Large intestine (tissue), 3 donors: ENCODE measurements around the gene PRKN. TPM values are rescaled to one million over a fixed set of nuclear protein-coding genes. Genes with fewer than 3 reads are reported as not detected.

ENCODE experiments used
- DNase-seq, 2 donors: peaks; one replicate each; pipeline versions ENCODE4 v3.0.0 to v3.0.0-alpha.2; 2013
- H3K27ac ChIP-seq: one replicate; pipeline ENCODE4 v1.5.1; 2013; ENCODE audit warnings: low read length
- H3K27me3 ChIP-seq: 2 replicates; pipeline ENCODE4 v1.6.1; 2013; ENCODE audit warnings: low read length; ENCODE audit not compliant: control insufficient read depth, insufficient read depth
- H3K36me3 ChIP-seq: 2 replicates; pipeline ENCODE4 v1.6.1; 2013; ENCODE audit warnings: low read length; ENCODE audit not compliant: control insufficient read depth, insufficient read depth
- H3K4me1 ChIP-seq: one replicate; pipeline ENCODE4 v1.6.1; 2013; ENCODE audit warnings: low read length; ENCODE audit not compliant: control insufficient read depth, insufficient read depth
- H3K4me3 ChIP-seq: one replicate; pipeline ENCODE4 v1.5.1; 2013; ENCODE audit warnings: low read length
- H3K9me3 ChIP-seq: one replicate; pipeline ENCODE4 v1.6.1; 2013; ENCODE audit warnings: mild to moderate bottlenecking, low read depth, low read length, moderate library complexity; ENCODE audit not compliant: control insufficient read depth
- WGBS: methylation state at CpG from one replicate; pipeline ENCODE4 v1.1.5; 2013; ENCODE audit warnings: low lambda C conversion rate; ENCODE audit not compliant: insufficient coverage; 5-methylcytosine and 5-hydroxymethylcytosine counted together
- polyA plus RNA-seq: library from polyadenylated mRNA; unstranded; fragments of 120-200 nt; gene quantifications from one replicate; pipeline ENCODE4 v1.2.1, GENCODE V29; 2013

The PRKN gene
- polyA plus RNA-seq, 1 donor, result 2.5 TPM

DNA sequence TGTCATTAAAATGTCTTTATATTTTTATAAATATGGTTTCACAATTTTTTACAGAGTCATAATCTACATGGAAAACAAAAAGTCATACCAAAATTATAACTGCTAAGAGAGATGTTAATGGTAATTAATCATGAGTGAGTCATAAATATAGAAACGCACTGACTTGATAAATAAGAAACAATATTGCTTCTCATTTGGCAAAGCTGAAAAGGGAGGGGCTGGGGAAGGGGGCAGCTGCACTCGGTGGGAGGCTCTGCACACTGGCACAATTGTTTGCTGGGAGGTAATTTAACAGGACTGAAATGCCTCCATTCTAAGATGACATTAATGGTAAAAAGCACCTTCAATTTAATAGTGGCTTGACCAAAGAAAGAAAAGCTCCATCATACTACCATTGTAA is 1320.5 kb downstream of the PRKN start:
- no peak for DNase-seq
- Histone ChIP-seq H3K27ac (no peak overlapping the region), H3K4me3 (no peak overlapping the region), H3K36me3 (no peaks in the 10 kb centered on the region), H3K9me3 (peaks cover 8% of the 10 kb centered on the region), H3K4me1 (no peaks in the 10 kb centered on the region), H3K27me3 (no peaks in the 10 kb centered on the region)
- no CpG with 5 or more reads among the region's 2 CpGs for WGBS

DNA sequence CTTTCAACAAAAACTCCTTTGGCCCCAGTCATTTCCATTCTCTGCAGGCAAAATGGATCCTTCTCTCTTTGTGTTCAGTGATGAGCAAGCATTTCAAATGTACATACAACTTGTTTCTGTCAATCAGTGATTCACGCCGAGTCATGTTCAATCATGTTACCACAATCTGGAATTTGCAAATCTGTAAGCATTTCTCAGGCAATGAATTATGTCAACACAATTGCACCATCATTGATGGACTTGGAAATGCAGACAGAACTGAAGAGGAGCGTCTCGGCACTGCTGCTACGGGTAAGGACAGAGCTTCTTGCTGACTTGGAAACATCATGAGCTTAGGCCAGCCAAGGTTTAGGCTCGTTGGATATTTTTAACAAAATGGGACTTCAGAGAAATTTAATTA is 1320.9 kb downstream of the PRKN start:
- WGBS, result 67% methylated on average over 1 of the region's 6 CpGs
- Histone ChIP-seq H3K27me3 (no peaks in the 10 kb centered on the region), H3K9me3 (peaks cover 4% of the 10 kb centered on the region), H3K4me3 (no peak overlapping the region), H3K36me3 (no peaks in the 10 kb centered on the region), H3K4me1 (no peaks in the 10 kb centered on the region), H3K27ac (no peak overlapping the region)
- DNase-seq, result no peak

DNA sequence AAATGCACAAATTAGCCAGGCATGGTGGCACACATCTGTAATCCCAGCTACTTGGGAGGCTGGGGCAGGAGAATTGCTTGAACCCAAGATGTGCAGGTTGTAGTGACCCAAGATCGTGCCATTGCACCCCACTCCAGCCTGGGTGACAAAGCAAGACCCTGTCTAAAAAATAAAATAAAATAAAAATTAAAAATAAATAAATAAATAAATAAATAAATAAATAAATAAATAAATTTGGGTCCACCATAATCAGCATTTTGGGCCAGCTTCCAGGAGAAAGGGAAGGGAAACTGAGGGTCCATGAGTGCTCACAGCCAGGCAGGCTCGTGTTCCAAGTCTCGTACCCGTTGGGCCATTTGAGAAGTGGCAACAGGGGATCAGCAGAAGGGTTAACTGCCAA is 1322.1 kb downstream of the PRKN start:
- H3K9me3 ChIP-seq, result no peaks in the 10 kb centered on the region
- no peak for DNase-seq
- no peaks in the 10 kb centered on the region for H3K4me1 ChIP-seq
- no peak overlapping the region for H3K27ac ChIP-seq
- H3K27me3 ChIP-seq, result no peaks in the 10 kb centered on the region
- no peak overlapping the region for H3K4me3 ChIP-seq
- WGBS, result no CpG with 5 or more reads among the region's 4 CpGs
- H3K36me3 ChIP-seq, result no peaks in the 10 kb centered on the region

DNA sequence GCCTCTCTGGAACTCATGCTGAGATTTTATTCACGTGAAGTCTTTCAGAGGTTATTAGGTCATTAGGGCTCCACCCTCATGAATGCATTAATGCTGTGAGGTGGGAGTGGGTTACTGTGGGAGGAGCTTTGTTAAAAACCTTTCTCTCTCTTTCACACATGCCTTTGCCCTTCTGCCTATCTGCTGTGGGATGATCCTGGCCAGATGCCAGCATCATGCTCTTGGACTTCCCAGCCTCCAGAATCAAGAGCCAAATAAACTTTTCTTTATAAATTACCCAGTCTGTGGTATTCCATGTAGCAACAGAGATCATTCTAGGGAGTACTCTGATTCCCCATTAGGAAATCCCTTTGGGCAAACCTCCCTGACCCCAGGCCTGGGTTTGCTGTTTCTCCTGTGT is 1323.8 kb downstream of the PRKN start:
- H3K4me3 ChIP-seq, result no peak overlapping the region
- whole genome bisulfite sequencing, result no CpG with 5 or more reads among the region's 1 CpG

DNA sequence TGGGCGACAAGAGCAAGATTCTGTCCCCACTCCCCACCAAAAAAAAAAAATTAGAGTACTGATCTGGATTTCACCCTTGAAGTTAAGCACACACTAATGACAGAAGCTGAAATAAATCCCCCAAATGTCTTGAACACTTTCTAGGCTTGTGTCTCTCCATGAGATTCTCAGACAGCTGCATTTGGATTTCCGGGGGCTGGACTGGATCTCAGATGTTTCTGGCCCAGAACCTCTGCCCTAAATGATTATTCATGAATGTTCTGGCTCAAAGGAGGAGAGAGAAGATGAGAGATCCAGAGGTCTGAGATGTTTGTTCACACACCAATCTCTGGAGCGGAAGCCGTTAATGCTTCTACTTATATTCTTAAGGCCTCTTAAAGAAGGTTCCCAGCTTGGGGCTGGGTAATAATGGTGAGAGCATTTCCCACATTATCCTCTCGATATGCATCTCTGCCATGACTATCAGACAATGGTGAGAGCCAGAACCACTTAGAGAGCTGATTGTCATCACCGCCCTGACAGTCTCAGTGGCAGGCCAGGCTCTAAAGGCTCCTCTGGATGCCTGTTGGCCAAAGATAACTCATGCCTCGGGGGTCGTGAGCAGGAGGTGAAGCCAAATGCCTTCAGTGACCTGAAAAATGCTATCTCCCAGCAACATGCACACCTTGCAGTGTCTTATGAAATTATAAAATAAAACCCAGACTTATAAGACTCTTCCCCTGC is 1325.8 kb downstream of the PRKN start:
- Histone ChIP-seq H3K4me1 (no peaks in the 10 kb centered on the region), H3K9me3 (peaks cover 8% of the 10 kb centered on the region), H3K27me3 (no peaks in the 10 kb centered on the region), H3K27ac (no peak overlapping the region), H3K36me3 (no peaks in the 10 kb centered on the region), H3K4me3 (no peak overlapping the region)
- 100% methylated on average over 1 of the region's 8 CpGs for WGBS
- no peak for DNase-seq

More for the DNA sequence above, 1323.8 kb downstream of the PRKN start:
- no peaks in the 10 kb centered on the region for H3K27me3 ChIP-seq
- no peaks in the 10 kb centered on the region for H3K4me1 ChIP-seq
- H3K27ac ChIP-seq, result no peak overlapping the region
- no peak for DNase-seq
- H3K9me3 ChIP-seq, result peaks cover 6% of the 10 kb centered on the region
- H3K36me3 ChIP-seq, result no peaks in the 10 kb centered on the region

DNA sequence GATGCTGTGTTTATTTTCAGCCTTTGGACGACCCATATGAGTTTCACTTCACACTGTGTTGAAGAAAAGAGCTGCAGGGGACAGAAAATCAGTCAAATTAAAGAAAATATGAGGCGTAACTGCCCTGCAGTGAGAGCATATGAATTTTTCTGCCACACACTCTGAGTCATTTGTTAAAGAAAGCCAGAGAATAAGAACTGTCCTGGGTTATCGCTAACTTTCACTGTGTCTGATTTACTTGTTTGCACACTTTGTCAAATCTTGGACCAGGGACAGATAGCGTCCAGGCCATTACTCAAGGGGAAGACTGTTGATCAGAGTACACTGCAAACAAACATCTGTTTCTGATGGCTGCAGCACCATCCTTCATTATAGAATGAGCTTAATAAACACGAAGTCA is 1326.9 kb downstream of the PRKN start:
- Histone ChIP-seq H3K4me3 (no peak overlapping the region), H3K4me1 (no peaks in the 10 kb centered on the region), H3K36me3 (no peaks in the 10 kb centered on the region), H3K27me3 (no peaks in the 10 kb centered on the region), H3K27ac (no peak overlapping the region), H3K9me3 (peaks cover 8% of the 10 kb centered on the region)
- WGBS, result 71% methylated on average over 1 of the region's 5 CpGs
- no peak for DNase-seq

DNA sequence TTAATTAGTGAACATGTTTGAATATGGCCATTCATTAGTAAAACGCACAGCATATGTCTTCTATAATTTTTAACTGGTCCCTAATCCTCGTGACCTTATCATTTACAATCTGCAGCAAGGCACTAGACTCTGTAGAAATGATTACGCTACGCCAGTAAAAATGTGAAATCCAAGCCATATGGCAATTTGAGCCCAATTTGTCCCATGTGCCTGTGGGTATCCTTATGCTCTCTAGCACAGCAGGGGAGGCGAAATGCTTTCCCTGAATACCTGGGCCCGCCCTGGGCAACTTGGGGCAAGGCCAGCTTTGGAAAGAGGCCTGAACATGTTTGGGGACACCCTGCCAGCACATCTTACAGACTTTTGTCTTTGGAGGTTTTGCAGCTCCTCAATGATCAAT is 1331.0 kb downstream of the PRKN start:
- H3K27ac ChIP-seq, result no peak overlapping the region
- peaks cover 8% of the 10 kb centered on the region for H3K9me3 ChIP-seq
- H3K36me3 ChIP-seq, result no peaks in the 10 kb centered on the region
- H3K4me3 ChIP-seq, result no peak overlapping the region
- no peak for DNase-seq
- no CpG with 5 or more reads among the region's 6 CpGs for WGBS
- no peaks in the 10 kb centered on the region for H3K27me3 ChIP-seq
- H3K4me1 ChIP-seq, result no peaks in the 10 kb centered on the region

DNA sequence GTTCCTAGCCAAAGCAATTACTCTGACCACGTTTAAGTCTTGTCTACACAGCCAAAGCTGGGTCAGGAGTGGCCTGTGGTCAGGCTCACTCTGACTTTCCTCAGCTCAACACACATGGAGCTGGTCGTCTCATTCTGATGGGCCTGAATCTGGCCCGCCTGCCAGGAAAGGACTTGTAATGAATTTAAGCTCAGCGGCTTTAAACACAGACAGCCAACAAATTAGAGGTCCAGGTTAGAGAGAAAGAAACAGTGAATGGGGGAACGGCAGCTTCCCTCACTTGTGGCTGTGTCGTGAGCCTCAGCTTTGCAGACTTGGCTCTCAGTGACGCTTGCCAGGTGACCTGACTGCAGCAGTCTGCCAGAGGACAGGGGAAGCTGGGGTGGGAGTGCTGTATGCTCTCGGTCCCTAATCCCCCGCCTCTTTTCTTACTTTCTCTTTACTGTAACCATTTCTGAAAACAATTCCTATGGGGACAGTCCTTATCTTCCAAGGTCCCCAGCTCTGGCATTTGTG is 1331.8 kb downstream of the PRKN start:
- Histone ChIP-seq H3K4me3 (no peak overlapping the region), H3K27ac (no peak overlapping the region), H3K9me3 (peaks cover 8% of the 10 kb centered on the region), H3K36me3 (no peaks in the 10 kb centered on the region), H3K4me1 (no peaks in the 10 kb centered on the region), H3K27me3 (no peaks in the 10 kb centered on the region)
- no peak for DNase-seq
- WGBS, result no CpG with 5 or more reads among the region's 9 CpGs

DNA sequence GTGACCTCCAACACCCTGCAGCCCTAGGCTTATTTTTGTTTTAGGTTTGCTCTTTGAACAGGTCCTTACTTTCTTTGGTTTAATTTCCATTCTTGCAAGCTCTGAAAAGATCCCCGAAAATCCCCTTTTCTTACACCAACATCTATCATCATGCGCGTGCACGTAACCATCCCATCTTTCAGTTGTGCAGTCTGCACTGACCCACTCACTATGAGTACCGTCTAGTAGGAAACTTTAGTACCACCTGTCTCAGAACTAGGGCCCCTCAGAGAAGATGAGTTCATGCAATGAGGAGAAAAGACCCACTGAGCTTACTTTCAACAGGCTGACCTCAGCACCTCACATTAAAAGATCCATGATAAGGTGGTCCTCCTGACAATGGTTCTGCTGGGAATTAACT is 1333.1 kb downstream of the PRKN start:
- no peaks in the 10 kb centered on the region for H3K27me3 ChIP-seq
- H3K27ac ChIP-seq, result no peak overlapping the region
- H3K4me3 ChIP-seq, result no peak overlapping the region
- peaks cover 5% of the 10 kb centered on the region for H3K9me3 ChIP-seq
- no peaks in the 10 kb centered on the region for H3K36me3 ChIP-seq
- WGBS, result 80% methylated on average over 1 of the region's 5 CpGs
- no peak for DNase-seq
- H3K4me1 ChIP-seq, result no peaks in the 10 kb centered on the region

DNA sequence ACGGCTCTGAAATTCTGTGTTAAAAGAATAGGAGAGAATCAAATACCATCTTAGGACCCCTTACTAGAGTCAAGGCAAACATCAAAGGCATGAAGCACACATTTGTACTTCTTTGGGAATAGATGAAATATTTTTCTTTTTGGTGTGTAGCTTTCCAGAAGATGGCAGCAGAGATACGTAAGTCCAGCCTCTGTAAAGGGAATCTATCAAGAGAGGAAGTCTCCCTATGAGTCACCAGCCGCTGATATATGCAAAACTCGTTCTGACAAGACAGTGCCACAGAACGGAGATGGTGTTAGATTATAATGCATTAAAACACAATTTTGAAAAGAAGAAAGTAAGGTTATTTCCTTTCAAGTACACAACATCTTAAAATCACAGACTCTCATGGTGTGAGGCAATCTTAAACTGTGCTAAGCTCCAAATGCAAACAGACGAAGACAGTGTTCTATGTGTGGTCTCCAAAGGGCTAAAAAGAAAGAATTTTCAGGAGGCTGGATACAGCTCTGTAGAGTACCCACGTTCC is 1333.7 kb downstream of the PRKN start:
- WGBS, result 0% methylated on average over 3 of the region's 7 CpGs
- Histone ChIP-seq H3K27ac (no peak overlapping the region), H3K4me1 (no peaks in the 10 kb centered on the region), H3K9me3 (peaks cover 4% of the 10 kb centered on the region), H3K36me3 (no peaks in the 10 kb centered on the region), H3K27me3 (no peaks in the 10 kb centered on the region), H3K4me3 (no peak overlapping the region)
- DNase-seq, result peak; percentile 37 to 65

DNA sequence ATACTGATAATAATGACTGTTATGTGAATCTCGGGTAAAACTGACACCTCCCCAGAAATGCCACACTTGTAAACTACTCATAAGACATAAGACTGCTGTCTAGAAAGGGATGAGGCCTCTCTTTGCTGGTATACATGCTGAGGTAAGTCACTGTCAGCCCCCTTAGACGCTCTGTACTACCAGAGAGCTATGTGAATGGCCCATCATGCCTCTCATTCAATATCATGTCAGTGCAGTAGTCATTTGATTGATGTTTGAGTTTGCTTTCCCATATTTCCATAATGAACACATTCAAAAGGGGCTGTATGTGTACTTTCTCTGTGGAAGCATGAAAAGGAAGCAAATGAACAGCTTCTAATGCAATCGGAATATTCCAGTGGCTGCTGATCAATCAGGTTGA is 1334.3 kb downstream of the PRKN start:
- Histone ChIP-seq H3K27ac (no peak overlapping the region), H3K4me1 (no peaks in the 10 kb centered on the region), H3K36me3 (no peaks in the 10 kb centered on the region), H3K27me3 (no peaks in the 10 kb centered on the region), H3K9me3 (no peaks in the 10 kb centered on the region), H3K4me3 (no peak overlapping the region)
- no peak for DNase-seq
- WGBS, result no CpG with 5 or more reads among the region's 3 CpGs
